Stimulated activated CD8-positive, alpha-beta memory T cell treated with anti-CD3 and anti-CD28 coated beads, Interleukin-7, amount 100 ng/mL, for 24 hours (primary cell): ENCODE measurements around the gene NSUN3.

ENCODE experiments used
- DNase-seq: peaks from one replicate; pipeline ENCODE4 v3.0.0-alpha.2; 2020; ENCODE audit warnings: low read depth

NSUN3 gene

DNA sequence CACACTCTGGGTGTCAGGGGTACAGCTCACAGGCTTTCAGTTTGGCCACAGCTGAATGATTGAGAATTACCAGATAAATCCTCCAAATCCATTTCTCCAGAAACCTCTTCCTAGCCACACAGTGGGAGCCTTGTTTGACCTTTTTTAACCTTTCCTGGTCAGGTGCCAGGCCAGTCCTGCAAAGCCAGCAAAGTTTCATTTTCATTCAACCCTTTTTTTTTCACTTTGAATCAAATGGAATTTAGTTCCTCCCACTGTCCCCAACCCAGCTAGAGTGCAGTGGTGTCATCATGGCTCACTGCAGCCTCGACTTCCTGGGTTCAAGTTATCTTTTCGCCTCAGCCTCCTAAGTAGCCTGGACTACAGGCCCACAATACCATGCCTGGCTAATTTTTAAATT, 67.8 kb downstream of the NSUN3 start:
- DNase-seq: no peak

GRCh38 chr3:94132777-94133176, 69.9 kb downstream of the NSUN3 start:
- DNase-seq: no peak

- no peak for DNase-seq
These were observed 73.3 kb downstream of the NSUN3 start for GRCh38 chr3:94136133-94136532.

DNA sequence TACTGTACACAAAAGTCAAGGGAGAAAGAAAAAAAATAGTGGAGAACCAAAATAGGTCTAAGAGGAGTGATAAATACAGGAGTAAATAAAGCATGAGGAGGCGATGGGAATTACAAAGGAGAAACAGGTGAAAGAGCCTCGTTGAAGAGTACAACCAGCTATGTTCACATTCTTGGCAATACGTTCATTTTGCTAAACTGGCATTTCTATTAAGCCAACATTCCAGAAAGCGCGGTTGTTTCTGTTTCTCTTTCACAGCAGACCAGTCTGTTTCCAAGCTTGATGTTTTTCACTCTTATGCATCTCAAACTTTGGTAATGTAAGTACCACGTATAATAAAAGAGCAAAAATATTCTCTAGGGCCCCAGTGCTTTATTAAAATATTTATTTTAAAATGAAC, 74.5 kb downstream of the NSUN3 start:
- DNase-seq: no peak

GRCh38 chr3:94146455-94146854, 83.6 kb downstream of the NSUN3 start:
- no peak for DNase-seq

- no peak for DNase-seq
These were observed 84.2 kb downstream of the NSUN3 start for GRCh38 chr3:94147012-94147411.

DNA sequence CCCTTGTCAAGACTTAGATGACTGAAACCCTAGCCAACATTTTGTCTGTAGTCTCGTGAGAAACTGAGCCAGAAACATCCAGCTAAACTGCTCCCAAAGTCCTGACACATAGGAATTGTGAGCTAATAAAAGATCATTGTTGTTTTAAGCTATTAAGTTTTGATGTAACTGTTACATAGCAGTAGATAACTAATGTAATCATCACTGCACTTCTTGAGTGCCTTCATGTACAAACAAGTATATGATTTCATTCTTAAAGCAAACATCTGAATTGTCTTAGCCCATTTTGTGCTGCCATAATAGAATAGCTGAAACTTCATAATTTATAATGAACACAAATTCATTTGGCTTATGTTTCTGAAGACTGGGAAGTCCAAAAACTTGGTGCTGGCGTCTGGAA, 87.3 kb downstream of the NSUN3 start:
- DNase-seq: no peak

GRCh38 chr3:94156626-94157025, 93.8 kb downstream of the NSUN3 start:
- no peak for DNase-seq

GRCh38 chr3:94158512-94158911, 95.7 kb downstream of the NSUN3 start:
- no peak for DNase-seq

- no peak for DNase-seq
These were observed 96.4 kb downstream of the NSUN3 start for GRCh38 chr3:94159062-94159828.

GRCh38 chr3:94162700-94163099, 99.8 kb downstream of the NSUN3 start:
- no peak for DNase-seq

DNA sequence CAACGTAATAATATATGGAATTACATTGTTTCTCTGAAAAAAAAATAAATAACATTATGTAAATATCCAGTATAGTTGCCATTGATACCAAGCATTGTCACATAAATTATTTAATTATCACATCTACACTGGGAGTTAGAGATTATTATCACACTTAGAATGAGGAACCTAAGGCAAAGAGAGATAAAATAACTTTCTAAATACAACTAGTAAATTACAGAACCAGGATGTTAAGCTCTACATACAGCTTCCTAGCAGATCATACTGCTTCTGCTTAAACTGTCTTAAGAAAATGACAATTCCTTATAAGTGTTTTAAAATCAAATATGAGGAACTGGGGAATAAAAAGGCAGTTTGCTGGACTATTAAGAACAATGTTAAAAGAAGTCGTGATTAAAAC, 104.5 kb downstream of the NSUN3 start:
- DNase-seq: no peak

- no peak for DNase-seq
These were observed 104.9 kb downstream of the NSUN3 start for GRCh38 chr3:94167796-94168195.

DNA sequence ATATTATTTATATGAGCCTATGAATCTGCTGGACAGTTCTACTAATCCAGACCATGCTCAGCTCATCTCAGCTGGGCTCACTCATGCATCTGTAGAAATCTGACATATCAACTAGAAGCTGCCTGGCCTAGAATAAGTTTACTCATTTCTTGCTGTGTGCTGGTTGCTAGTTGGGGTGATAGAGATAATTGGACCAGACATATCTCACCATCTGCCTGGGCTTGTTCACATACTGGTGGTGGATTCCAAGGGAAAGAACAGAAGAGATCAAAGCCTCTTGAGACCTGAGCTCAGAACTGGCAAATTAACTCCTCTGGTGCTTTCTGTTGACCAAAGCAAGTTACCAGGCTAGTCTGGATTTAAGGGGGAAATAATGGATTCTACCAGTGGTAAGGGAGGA, 109.1 kb downstream of the NSUN3 start:
- no peak for DNase-seq

DNA sequence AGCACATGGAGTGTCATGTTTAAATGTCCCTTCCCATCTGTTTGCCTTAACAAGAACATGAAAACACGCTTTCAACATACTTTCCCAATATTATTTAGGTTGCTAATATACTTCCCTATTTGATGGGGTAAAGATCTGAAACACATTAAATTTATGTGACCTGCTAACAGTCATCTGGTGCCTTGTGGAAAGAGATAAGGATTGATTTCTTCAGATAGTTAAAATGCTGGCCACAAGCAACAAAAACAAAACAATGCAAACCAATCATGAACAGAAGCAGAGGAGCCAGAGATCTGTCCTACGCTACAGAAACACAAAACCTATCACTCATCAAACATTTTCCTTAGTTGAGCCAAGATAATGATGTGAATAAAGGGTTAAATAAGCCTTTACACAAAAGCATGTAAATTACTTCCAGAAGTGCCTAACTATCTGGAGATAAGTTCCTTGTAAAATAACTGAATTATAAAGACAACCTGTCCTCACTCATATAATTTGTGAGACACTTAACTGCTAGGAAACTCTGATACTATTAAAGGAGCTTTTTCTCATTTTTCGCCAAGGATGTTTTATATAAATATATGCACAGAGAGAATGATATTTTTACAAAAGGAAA, 109.9 kb downstream of the NSUN3 start:
- no peak for DNase-seq

DNA sequence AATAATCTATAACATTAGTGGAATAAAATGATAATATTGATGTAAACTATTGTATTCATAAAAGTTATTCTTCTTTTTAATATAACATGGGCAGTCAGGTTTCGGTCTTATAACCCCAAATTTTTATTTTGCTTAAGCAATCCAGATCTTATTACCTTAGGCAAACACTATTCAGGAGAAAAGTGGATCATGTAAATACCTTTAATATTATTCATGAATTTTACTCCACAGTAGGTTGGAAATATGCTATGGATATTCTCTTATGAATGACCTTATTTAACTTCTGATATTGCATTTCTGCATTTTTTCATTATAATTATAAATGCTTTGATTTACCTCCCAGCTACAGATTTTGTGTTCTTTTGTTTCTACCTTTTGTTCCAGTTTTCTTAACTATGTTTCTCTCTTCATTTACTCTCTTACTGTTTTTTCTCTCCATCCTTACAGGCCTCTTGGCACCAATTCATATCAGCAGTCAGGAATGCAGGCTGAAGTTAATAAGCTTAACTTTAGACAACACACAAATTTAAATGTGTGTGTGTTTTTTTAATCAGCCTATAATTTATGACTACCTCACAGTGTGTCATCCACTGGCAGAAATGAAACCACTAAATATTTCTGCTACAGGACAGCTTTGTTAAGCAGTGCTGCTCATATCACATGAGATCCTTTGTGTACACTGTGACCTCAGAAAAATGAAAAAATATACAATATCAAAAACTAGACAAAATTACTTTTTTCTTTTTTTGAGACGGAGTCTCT, 111.0 kb downstream of the NSUN3 start:
- no peak for DNase-seq

DNA sequence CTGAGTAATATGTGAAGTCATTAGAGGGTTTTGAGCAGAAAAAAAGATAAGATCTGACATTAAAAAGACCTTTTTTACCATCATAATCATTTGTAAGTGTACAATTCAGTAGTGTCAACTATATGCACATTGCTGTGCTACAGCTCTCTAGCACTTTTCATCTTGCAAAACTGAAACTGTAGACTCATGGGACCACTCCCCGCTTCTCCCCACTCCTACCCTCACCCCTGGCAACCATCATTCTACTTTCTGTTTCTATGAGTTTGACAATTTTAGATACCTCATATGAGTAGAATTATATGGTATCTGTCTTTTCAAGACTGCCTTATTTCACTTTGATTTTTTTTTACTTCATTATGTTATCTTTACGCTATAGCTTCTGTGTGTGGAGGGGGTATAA, 112.8 kb downstream of the NSUN3 start:
- DNase-seq: no peak

DNA sequence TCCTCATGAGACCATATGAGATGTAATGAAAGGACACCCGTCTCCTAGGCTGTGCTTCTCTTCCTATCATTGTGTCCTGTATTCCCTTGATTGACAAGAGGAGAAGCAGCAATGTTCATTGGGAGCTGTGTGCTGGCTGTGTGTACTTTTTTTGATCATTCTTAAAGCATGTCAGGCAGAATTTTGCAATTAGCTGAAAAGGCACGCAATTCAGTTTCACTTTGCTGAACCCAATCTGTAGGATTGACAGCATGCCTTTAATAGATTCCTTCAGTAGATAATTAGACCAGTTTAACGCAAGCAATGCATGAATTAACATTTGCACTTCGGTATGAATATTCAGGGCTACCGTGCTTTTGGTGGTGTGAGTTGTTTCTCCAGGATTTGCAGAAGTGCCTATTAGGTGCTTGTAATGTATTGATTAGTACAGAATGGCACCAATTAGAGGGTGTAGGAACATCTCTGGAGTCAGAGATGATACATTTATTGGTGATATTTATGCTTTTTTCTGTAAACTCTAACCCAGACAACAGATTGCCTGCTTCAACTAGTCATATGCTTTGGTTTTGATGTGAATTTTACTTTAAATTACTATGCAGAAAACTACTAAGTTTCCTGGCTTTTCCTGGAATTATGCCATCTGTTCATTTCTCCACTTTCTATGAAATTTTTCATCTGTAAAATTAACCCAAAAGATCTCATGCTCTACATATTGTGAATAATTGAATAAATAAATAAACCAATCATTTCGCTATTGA, 114.3 kb downstream of the NSUN3 start:
- DNase-seq: no peak
